K562 (cell line): ENCODE data around the gene RGS6. TPM values are rescaled to one million over a fixed set of nuclear protein-coding genes. Genes with fewer than 3 reads are reported as not detected.

Experiments used
- ATAC-seq: fragments of 200-7000 bp; cut with Tn5 transposase; 3 replicates; pipeline ENCODE4 v1.9.1; 2020; ENCODE audit warnings: moderate library complexity
- BruUV-seq: library from RNA; stranded (reverse); fragments of 400-500 nt; replicated peaks from 2 replicates; lab custom pipeline; 2021; lab: Mats Ljungman, UMichigan
- CTCF ChIA-PET: fragments of 300-600 bp; formaldehyde crosslinking; extraction: SDS; loops from one replicate; lab custom pipeline; 2021; ENCODE audit warnings: low intra/inter-chr PET ratio; lab: Yijun Ruan, JAX
- POLR2A ChIA-PET: fragments of 300-600, 350-650 bp; sonication (Branson Sonifier 250); formaldehyde crosslinking; extraction: SDS; loops from one replicate; lab custom pipeline; 2021; ENCODE audit warnings: antibody characterized with exemption, inconsistent platforms; lab: Yijun Ruan, JAX
- DNase-seq, 4 experiments: peaks; one replicate each; pipeline versions ENCODE4 v3.0.0 to v3.0.0-alpha.2; 2011 to 2018; ENCODE audit warnings: low spot score in 3 of 4, mixed read lengths in 3 of 4; ENCODE audit errors: extremely low read depth in 1 of 4
- FAIRE-seq: peaks from 2 replicates; lab custom pipeline; 2011; peaks lifted over from hg19 to GRCh38; lab: Jason Lieb, UNC
- H2AFZ ChIP-seq: 2 replicates; pipeline ENCODE4 v1.6.0; 2011; ENCODE audit warnings: low read depth, low read length, control low read depth, inconsistent platforms
- H3K27ac ChIP-seq: fragments of 200-600 bp; 3 replicates; pipeline ENCODE4 v1.8.0; 2011; ENCODE audit warnings: low read depth, mild to moderate bottlenecking, control low read depth, inconsistent platforms, low read length, moderate library complexity, mixed read lengths; ENCODE audit errors: extremely low read depth
- H3K27me3 ChIP-seq, 2 experiments: fragments of 300-600 bp in 1 of 2; 2 replicates in 1 of 2; 3 replicates in 1 of 2; pipeline versions ENCODE4 v1.6.0 to v1.8.0; 2011; ENCODE audit warnings: inconsistent platforms in 2 of 2, low read length in 2 of 2, mild to moderate bottlenecking in 1 of 2, mixed read lengths in 1 of 2, moderate library complexity in 1 of 2; ENCODE audit not compliant: control insufficient read depth in 2 of 2, insufficient read depth in 2 of 2
- H3K36me3 ChIP-seq: fragments of 300-600 bp; 3 replicates; pipeline ENCODE4 v1.8.0; 2011; ENCODE audit warnings: mild to moderate bottlenecking, low read length, inconsistent platforms; ENCODE audit not compliant: control insufficient read depth, insufficient read depth
- H3K4me1 ChIP-seq, 2 experiments: fragments of 200-600 bp in 1 of 2; replicated peaks in 1 of 2; 2 replicates in 1 of 2; 3 replicates in 1 of 2; pipeline versions ENCODE4 v1.5.1 to v1.8.0; 2011; ENCODE audit warnings: inconsistent platforms in 2 of 2, low read length in 2 of 2, mild to moderate bottlenecking in 1 of 2, mixed read lengths in 1 of 2, moderate library complexity in 1 of 2; ENCODE audit not compliant: control insufficient read depth in 2 of 2, insufficient read depth in 2 of 2
- H3K4me2 ChIP-seq: 2 replicates; pipeline ENCODE4 v1.6.1; 2011; ENCODE audit warnings: low read length, control low read depth, inconsistent platforms, mixed read lengths; ENCODE audit not compliant: insufficient read depth
- H3K4me3 ChIP-seq: fragments of 200-600 bp; sonication (generic), shearing (Covaris generic); 2 replicates; pipeline ENCODE4 v1.5.1; 2016; ENCODE audit warnings: control low read depth, inconsistent platforms
- H3K79me2 ChIP-seq: fragments of 200-600 bp; 3 replicates; pipeline ENCODE4 v1.8.0; 2011; ENCODE audit warnings: low read length, inconsistent platforms; ENCODE audit not compliant: control insufficient read depth, insufficient read depth
- H3K9ac ChIP-seq, 2 experiments: 2 replicates each; pipeline versions ENCODE4 v1.6.0 to v1.6.1; 2011; ENCODE audit warnings: low read depth in 2 of 2, low read length in 2 of 2, control low read depth in 1 of 2, inconsistent platforms in 1 of 2, mild to moderate bottlenecking in 1 of 2, mixed read lengths in 1 of 2; ENCODE audit not compliant: insufficient read depth in 1 of 2
- H3K9me1 ChIP-seq: one replicate; pipeline ENCODE4 v1.6.0; 2011; ENCODE audit warnings: inconsistent platforms, mild to moderate bottlenecking, low read length, moderate library complexity; ENCODE audit not compliant: control insufficient read depth, insufficient read depth
- H3K9me3 ChIP-seq: replicated peaks from 2 replicates; pipeline ENCODE4 v1.5.1; 2011; ENCODE audit warnings: low read depth, low read length, inconsistent platforms; ENCODE audit not compliant: control insufficient read depth, insufficient read depth
- H4K20me1 ChIP-seq: replicated peaks from 2 replicates; pipeline ENCODE4 v1.6.1; 2011; ENCODE audit warnings: low read length, inconsistent platforms, mixed read lengths; ENCODE audit not compliant: control insufficient read depth, insufficient read depth
- ATF3 ChIP-seq, 2 experiments: fragments of 450-650 bp in 1 of 2; sonication (generic) in 1 of 2; formaldehyde crosslinking in 1 of 2; IDR thresholded peaks in 1 of 2; conservative IDR thresholded peaks in 1 of 2; 2 replicates each; pipeline versions ENCODE4 v1.6.1 to v1.8.1; 2016 to 2023; ENCODE audit warnings: mild to moderate bottlenecking in 2 of 2, moderate library complexity in 2 of 2, inconsistent platforms in 1 of 2, missing genetic modification reagents in 1 of 2
- ATF7 ChIP-seq: fragments of 450-650 bp; IDR thresholded peaks from 2 replicates; pipeline ENCODE4 v1.7.1; 2014; ENCODE audit warnings: mild to moderate bottlenecking, moderate library complexity
- BRD9 ChIP-seq: fragments of 450-650 bp; IDR thresholded peaks from 2 replicates; pipeline ENCODE4 v1.6.1; 2018; ENCODE audit warnings: low read depth; ENCODE audit not compliant: partially characterized antibody
- CHD4 ChIP-seq: fragments of 200-600 bp; sonication (generic); IDR thresholded peaks from 3 replicates; pipeline ENCODE4 v1.6.1; 2012; ENCODE audit warnings: low read depth, mild to moderate bottlenecking, mixed read lengths, low read length, inconsistent platforms; ENCODE audit not compliant: insufficient read depth, insufficient replicate concordance, poor library complexity, severe bottlenecking
- ELF1 ChIP-seq: fragments of 200-800 bp; sonication (Bioruptor generic); IDR thresholded peaks from 2 replicates; pipeline ENCODE4 v1.6.1; 2016; ENCODE audit warnings: missing genetic modification characterization, missing compliant biosample characterization
- HMBOX1 ChIP-seq: sonication (generic); IDR thresholded peaks from 2 replicates; pipeline ENCODE4 v1.6.1; 2016
- NRF1 ChIP-seq, 2 experiments: fragments of 450-650 bp; IDR thresholded peaks in 1 of 2; conservative IDR thresholded peaks in 1 of 2; 2 replicates each; pipeline ENCODE4 v1.6.1; 2014; ENCODE audit warnings: mild to moderate bottlenecking in 2 of 2
- PHTF2 ChIP-seq: fragments of 250-450 bp; sonication (Bioruptor Pico); IDR thresholded peaks from 2 replicates; pipeline ENCODE4 v1.5.0; 2021; ENCODE audit warnings: mild to moderate bottlenecking
- SMAD3 ChIP-seq: fragments of 450-650 bp; formaldehyde crosslinking; conservative IDR thresholded peaks from 2 replicates; pipeline ENCODE4 v1.4.0; 2020; ENCODE audit warnings: mild to moderate bottlenecking
- SRSF7 ChIP-seq: fragments of 200-400 bp; formaldehyde crosslinking; optimal IDR thresholded peaks from 2 replicates; pipeline ENCODE3; 2017; ENCODE audit warnings: mild to moderate bottlenecking, low read depth, low read length
- SUPT5H ChIP-seq: fragments of 450-650 bp; IDR thresholded peaks from 2 replicates; pipeline ENCODE4 v1.6.1; 2016
- TEAD2 ChIP-seq: fragments of 450-650 bp; IDR thresholded peaks from 2 replicates; pipeline ENCODE4 v1.6.1; 2016; ENCODE audit warnings: missing genetic modification characterization, control low read depth, missing compliant biosample characterization
- ZNF512 ChIP-seq: IDR thresholded peaks from 2 replicates; pipeline ENCODE4 v1.6.1; 2016; ENCODE audit warnings: missing genetic modification characterization, missing compliant biosample characterization
- ZNF583 ChIP-seq: fragments of 250-450 bp; sonication (Bioruptor Pico); IDR thresholded peaks from 2 replicates; pipeline ENCODE4 v1.4.0; 2020
- ZNF75A ChIP-seq: fragments of 450-650 bp; formaldehyde crosslinking; IDR thresholded peaks from 2 replicates; pipeline ENCODE4 v1.4.0; 2020; ENCODE audit warnings: mild to moderate bottlenecking
- WGBS: fragments of 100-300 bp; shearing (Covaris generic); methylation state at CpG from one replicate; pipeline ENCODE4 v1.1.6; 2016; ENCODE audit warnings: low coverage, mixed read lengths; ENCODE audit not compliant: insufficient coverage; ENCODE audit errors: missing lambda C conversion rate; 5-methylcytosine and 5-hydroxymethylcytosine counted together
- in situ Hi-C: fragments of 300-500 bp; cut with MboI; formaldehyde crosslinking; loops from 4 replicates; pipeline ENCODE4 v1.15.0; 2018; ENCODE audit warnings: inconsistent platforms, mixed read lengths
- intact Hi-C: fragments of 100-400 bp; cut with micrococcal nuclease; formaldehyde crosslinking; loops from 2 replicates; pipeline ENCODE4 v1.14.2; 2022
- polyA plus RNA-seq, 8 experiments: library from polyadenylated mRNA; depleted of rRNA in 4 of 8; stranded (reverse) in 5 of 8; unstranded in 3 of 8; fragments of >200 nt; fragmentation: Nextera tagmentation in 2 of 8; fragmentation: Illumina TruSeq in 1 of 8; extraction: Ambion mirVana in 2 of 8; extraction: Trizol in 1 of 8; gene quantifications; 2 replicates each; pipeline versions ENCODE4 v1.2.1 to v1.2.3, GENCODE V29; 2011 to 2014; ENCODE audit warnings: inconsistent platforms in 1 of 8, missing spikeins in 1 of 8
- total RNA-seq, 7 experiments: library from RNA; depleted of rRNA in 6 of 7; stranded (reverse); fragments of >200 nt in 6 of 7; fragmentation: Illumina TruSeq in 2 of 7; extraction: Trizol in 2 of 7; gene quantifications; 2 replicates each; pipeline versions ENCODE4 v1.2.1 to v1.2.3, GENCODE V29; 2011 to 2021; ENCODE audit warnings: low replicate concordance in 1 of 7
- TF ChIP-seq, protein P1 (sequence below): fragments of 250-450 bp; sonication (Bioruptor Pico); IDR thresholded peaks from 2 replicates; pipeline ENCODE4 v1.8.0; 2022; ENCODE audit warnings: inconsistent platforms

RGS6 gene
- total and polyA plus RNA-seq, 9 of the 15 experiments (the other 6 are each of a cell fraction or from before 2014, with no cell fraction given): not detected

- TF ChIP-seq TEAD2 (tag) (no peak), SMAD3 (CRISPR knock-in tag) (no peak), HMBOX1 (no peak), BRD9 (no peak), ELF1 (no peak), PHTF2 (CRISPR knock-in tag) (no peak), SRSF7 (no peak)
- TF ChIP-seq, protein P1, sequence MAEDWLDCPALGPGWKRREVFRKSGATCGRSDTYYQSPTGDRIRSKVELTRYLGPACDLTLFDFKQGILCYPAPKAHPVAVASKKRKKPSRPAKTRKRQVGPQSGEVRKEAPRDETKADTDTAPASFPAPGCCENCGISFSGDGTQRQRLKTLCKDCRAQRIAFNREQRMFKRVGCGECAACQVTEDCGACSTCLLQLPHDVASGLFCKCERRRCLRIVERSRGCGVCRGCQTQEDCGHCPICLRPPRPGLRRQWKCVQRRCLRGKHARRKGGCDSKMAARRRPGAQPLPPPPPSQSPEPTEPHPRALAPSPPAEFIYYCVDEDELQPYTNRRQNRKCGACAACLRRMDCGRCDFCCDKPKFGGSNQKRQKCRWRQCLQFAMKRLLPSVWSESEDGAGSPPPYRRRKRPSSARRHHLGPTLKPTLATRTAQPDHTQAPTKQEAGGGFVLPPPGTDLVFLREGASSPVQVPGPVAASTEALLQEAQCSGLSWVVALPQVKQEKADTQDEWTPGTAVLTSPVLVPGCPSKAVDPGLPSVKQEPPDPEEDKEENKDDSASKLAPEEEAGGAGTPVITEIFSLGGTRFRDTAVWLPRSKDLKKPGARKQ (CRISPR knock-in tag): no peak
These were observed 568.1 kb downstream of the RGS6 start (continued) for GRCh38 chr14:72500234-72500838.

GRCh38 chr14:72501439-72501838 lies 569.2 kb downstream of the RGS6 start:
- H3K9ac ChIP-seq: no peak overlapping the region
- TF ChIP-seq ATF3 (IDR thresholded peaks at IDR 0.05): peak; percentile 44
- TF ChIP-seq ATF3 (CRISPR knock-in tag; conservative IDR thresholded peaks at IDR 0.05): no peak
- no peak for TF ChIP-seq SUPT5H
- TF ChIP-seq ATF7: peak; percentile 65; the same call in 1 of the 2 replicates
- no peak for TF ChIP-seq NRF1 (conservative IDR thresholded peaks at IDR 0.05 in 1 of 2, IDR thresholded peaks at IDR 0.05 in 1 of 2)
- TF ChIP-seq ZNF75A: no peak
- no peak for TF ChIP-seq ZNF512 (tag)
- no peak for TF ChIP-seq ZNF583 (CRISPR knock-in tag)
- no peak for TF ChIP-seq CHD4
- TF ChIP-seq, all 486 proteins: peak for 2
- no peaks in the 10 kb centered on the region for H3K9me3 ChIP-seq
- ChIA-PET POLR2A (interaction anchor here (1.2 kb wide), 1 partner anchor 13 kb away, joined by 3 read pairs; no protein-coding TSS in a partner anchor), CTCF (no interaction called here)
- BruUV-seq: no TSS peak
- DNase-seq: no peak
- no peak overlapping the region for H3K27ac ChIP-seq
- no peaks in the 10 kb centered on the region for H4K20me1 ChIP-seq
- in situ Hi-C loops: loop anchor here (25.0 kb wide), 1 partner anchor 961 kb away; the partner anchor contains the start of gene NUMB
- no peaks in the 10 kb centered on the region for H3K27me3 ChIP-seq
- intact Hi-C loops: no loop called here
- no peak overlapping the region for H2AFZ ChIP-seq
- H3K4me2 ChIP-seq: no peak overlapping the region
- no peak overlapping the region for H3K4me3 ChIP-seq
- ATAC-seq: no peak
- no peak for FAIRE-seq
- H3K79me2 ChIP-seq: no peaks in the 10 kb centered on the region
- no peaks in the 10 kb centered on the region for H3K9me1 ChIP-seq
- H3K36me3 ChIP-seq: no peaks in the 10 kb centered on the region
- 3% methylated on average over 4 of the region's 5 CpGs for WGBS
- no peaks in the 10 kb centered on the region for H3K4me1 ChIP-seq
